Memory B cell (primary cell): ENCODE data around the gene UBE2E1.

Experiments used
- ATAC-seq: fragments of 150-1000 bp; cut with Tn5 transposase; 2 replicates; pipeline ENCODE4 v1.10.0; 2021; ENCODE audit warnings: low read depth, mild to moderate bottlenecking, moderate library complexity
- DNase-seq, 2 donors: peaks; one replicate each; pipeline ENCODE4 v3.0.0; 2022; ENCODE audit warnings: low spot score in 2 of 2
- H3K27ac Mint-ChIP-seq: one replicate; pipeline ENCODE4 v1.8.0; 2022; ENCODE audit warnings: mild to moderate bottlenecking, moderate library complexity, mixed read lengths
- H3K27me3 Mint-ChIP-seq: one replicate; pipeline ENCODE4 v1.8.0; 2022; ENCODE audit warnings: mixed read lengths
- H3K36me3 Mint-ChIP-seq: one replicate; pipeline ENCODE4 v1.8.0; 2022; ENCODE audit warnings: mild to moderate bottlenecking, mixed read lengths
- H3K4me1 Mint-ChIP-seq: one replicate; pipeline ENCODE4 v1.8.0; 2022; ENCODE audit warnings: mixed read lengths
- H3K4me3 Mint-ChIP-seq: one replicate; pipeline ENCODE4 v1.8.0; 2022; ENCODE audit warnings: mild to moderate bottlenecking, moderate library complexity, mixed read lengths
- H3K9me3 Mint-ChIP-seq: one replicate; pipeline ENCODE4 v1.8.0; 2022; ENCODE audit warnings: mixed read lengths

Gene UBE2E1

GRCh38 chr3:23779841-23780240 is 25.9 kb upstream of the UBE2E1 start:
- ATAC-seq (no peak), DNase-seq (no peak)
- H3K4me1 Mint-ChIP-seq, result no peaks in the 10 kb centered on the region
- no peaks in the 10 kb centered on the region for H3K36me3 Mint-ChIP-seq
- no peak overlapping the region for H3K27ac Mint-ChIP-seq
- H3K27me3 Mint-ChIP-seq, result peaks cover 4% of the 10 kb centered on the region
- peaks cover 2% of the 10 kb centered on the region for H3K9me3 Mint-ChIP-seq
- H3K4me3 Mint-ChIP-seq, result no peak overlapping the region

GRCh38 chr3:23781051-23781450 is 24.7 kb upstream of the UBE2E1 start:
- no peaks in the 10 kb centered on the region for H3K4me1 Mint-ChIP-seq
- ATAC-seq (no peak), DNase-seq (no peak)
- H3K27ac Mint-ChIP-seq, result no peak overlapping the region
- no peak overlapping the region for H3K4me3 Mint-ChIP-seq
- H3K27me3 Mint-ChIP-seq, result peaks cover 4% of the 10 kb centered on the region
- peaks cover 2% of the 10 kb centered on the region for H3K9me3 Mint-ChIP-seq
- no peaks in the 10 kb centered on the region for H3K36me3 Mint-ChIP-seq

GRCh38 chr3:23781871-23782270 is 23.9 kb upstream of the UBE2E1 start:
- Mint-ChIP-seq H3K27me3 (peaks cover 4% of the 10 kb centered on the region), H3K36me3 (no peaks in the 10 kb centered on the region), H3K4me1 (no peaks in the 10 kb centered on the region), H3K9me3 (peaks cover 2% of the 10 kb centered on the region), H3K27ac (no peak overlapping the region), H3K4me3 (no peak overlapping the region)
- DNase-seq, result no peak
- no peak for ATAC-seq

GRCh38 chr3:23785097-23785645 is 20.6 kb upstream of the UBE2E1 start:
- DNase-seq, result no peak
- no peak overlapping the region for H3K4me3 Mint-ChIP-seq
- H3K9me3 Mint-ChIP-seq, result peaks cover 2% of the 10 kb centered on the region
- H3K27me3 Mint-ChIP-seq, result peaks cover 4% of the 10 kb centered on the region
- ATAC-seq, result no peak
- H3K36me3 Mint-ChIP-seq, result no peaks in the 10 kb centered on the region
- H3K27ac Mint-ChIP-seq, result no peak overlapping the region
- H3K4me1 Mint-ChIP-seq, result no peaks in the 10 kb centered on the region

- peaks cover 2% of the 10 kb centered on the region for H3K9me3 Mint-ChIP-seq
- no peak for DNase-seq
Measured at GRCh38 chr3:23785882-23786281, 19.9 kb upstream of the UBE2E1 start.

GRCh38 chr3:23791678-23792077 is 14.1 kb upstream of the UBE2E1 start:
- no peak for DNase-seq
- no peak overlapping the region for H3K4me3 Mint-ChIP-seq
- peaks cover 2% of the 10 kb centered on the region for H3K27me3 Mint-ChIP-seq
- peaks cover 3% of the 10 kb centered on the region for H3K4me1 Mint-ChIP-seq
- H3K36me3 Mint-ChIP-seq, result no peaks in the 10 kb centered on the region
- no peaks in the 10 kb centered on the region for H3K9me3 Mint-ChIP-seq
- no peak overlapping the region for H3K27ac Mint-ChIP-seq
- no peak for ATAC-seq

More at GRCh38 chr3:23785882-23786281, 19.9 kb upstream of the UBE2E1 start:
- Mint-ChIP-seq H3K4me3 (no peak overlapping the region), H3K4me1 (no peaks in the 10 kb centered on the region), H3K27ac (no peak overlapping the region), H3K27me3 (peaks cover 4% of the 10 kb centered on the region), H3K36me3 (no peaks in the 10 kb centered on the region)
- no peak for ATAC-seq

- DNase-seq (no peak), ATAC-seq (no peak)
- H3K27ac Mint-ChIP-seq, result no peak overlapping the region
- H3K36me3 Mint-ChIP-seq, result no peaks in the 10 kb centered on the region
- H3K27me3 Mint-ChIP-seq, result peaks cover 2% of the 10 kb centered on the region
- H3K9me3 Mint-ChIP-seq, result no peaks in the 10 kb centered on the region
- H3K4me3 Mint-ChIP-seq, result no peak overlapping the region
- H3K4me1 Mint-ChIP-seq, result peaks cover 3% of the 10 kb centered on the region
Measured at GRCh38 chr3:23793528-23794134, 12.1 kb upstream of the UBE2E1 start.

- DNase-seq, result no peak
- H3K27me3 Mint-ChIP-seq, result peaks cover 2% of the 10 kb centered on the region
Measured at GRCh38 chr3:23795096-23795495, 10.7 kb upstream of the UBE2E1 start.

GRCh38 chr3:23796518-23796917 is 9.2 kb upstream of the UBE2E1 start:
- Mint-ChIP-seq H3K27me3 (no peaks in the 10 kb centered on the region), H3K27ac (no peak overlapping the region), H3K36me3 (no peaks in the 10 kb centered on the region), H3K4me3 (no peak overlapping the region), H3K4me1 (no peaks in the 10 kb centered on the region), H3K9me3 (no peaks in the 10 kb centered on the region)
- DNase-seq (no peak), ATAC-seq (no peak)

More at GRCh38 chr3:23795096-23795495, 10.7 kb upstream of the UBE2E1 start:
- Mint-ChIP-seq H3K36me3 (no peaks in the 10 kb centered on the region), H3K4me3 (no peak overlapping the region), H3K27ac (no peak overlapping the region), H3K4me1 (peaks cover 3% of the 10 kb centered on the region), H3K9me3 (no peaks in the 10 kb centered on the region)
- no peak for ATAC-seq

- Mint-ChIP-seq H3K27me3 (no peaks in the 10 kb centered on the region), H3K4me3 (no peak overlapping the region), H3K9me3 (no peaks in the 10 kb centered on the region), H3K36me3 (no peaks in the 10 kb centered on the region), H3K27ac (no peak overlapping the region), H3K4me1 (no peaks in the 10 kb centered on the region)
- ATAC-seq (no peak), DNase-seq (no peak)
Measured at GRCh38 chr3:23797491-23797890, 8.3 kb upstream of the UBE2E1 start.

- H3K9me3 Mint-ChIP-seq, result no peaks in the 10 kb centered on the region
- DNase-seq (no peak), ATAC-seq (no peak)
- H3K4me1 Mint-ChIP-seq, result no peaks in the 10 kb centered on the region
- H3K36me3 Mint-ChIP-seq, result no peaks in the 10 kb centered on the region
- no peak overlapping the region for H3K4me3 Mint-ChIP-seq
- no peaks in the 10 kb centered on the region for H3K27me3 Mint-ChIP-seq
- no peak overlapping the region for H3K27ac Mint-ChIP-seq
Measured at GRCh38 chr3:23798456-23798855, 7.3 kb upstream of the UBE2E1 start.

GRCh38 chr3:23798876-23799275 is 6.9 kb upstream of the UBE2E1 start:
- no peak overlapping the region for H3K27ac Mint-ChIP-seq
- no peaks in the 10 kb centered on the region for H3K4me1 Mint-ChIP-seq
- DNase-seq (no peak), ATAC-seq (no peak)
- no peaks in the 10 kb centered on the region for H3K9me3 Mint-ChIP-seq
- no peak overlapping the region for H3K4me3 Mint-ChIP-seq
- no peaks in the 10 kb centered on the region for H3K27me3 Mint-ChIP-seq
- no peaks in the 10 kb centered on the region for H3K36me3 Mint-ChIP-seq

- Mint-ChIP-seq H3K36me3 (no peaks in the 10 kb centered on the region), H3K9me3 (no peaks in the 10 kb centered on the region), H3K27me3 (no peaks in the 10 kb centered on the region), H3K4me1 (peaks cover 4% of the 10 kb centered on the region), H3K4me3 (no peak overlapping the region), H3K27ac (no peak overlapping the region)
- DNase-seq, result no peak
- ATAC-seq, result peak; percentile 39
Measured at GRCh38 chr3:23800731-23801130, 5.0 kb upstream of the UBE2E1 start.

GRCh38 chr3:23804441-23805209 is 1.1 kb upstream of the UBE2E1 start:
- Mint-ChIP-seq H3K27me3 (no peaks in the 10 kb centered on the region), H3K9me3 (no peaks in the 10 kb centered on the region), H3K36me3 (peaks cover 3% of the 10 kb centered on the region), H3K4me3 (peak overlapping the region; percentile 96), H3K27ac (no peak overlapping the region), H3K4me1 (peaks cover 21% of the 10 kb centered on the region)
- ATAC-seq (no peak), DNase-seq (no peak)
